A673 (cell line): ENCODE measurements around the gene SYNRG. TPM values are rescaled to one million over a fixed set of nuclear protein-coding genes. Genes with fewer than 3 reads are reported as not detected.

Source experiments
- BruUV-seq: library from RNA; stranded (reverse); fragments of 400-500 nt; replicated peaks from 2 replicates; lab custom pipeline; 2021; lab: Mats Ljungman, UMichigan
- CTCF ChIA-PET: fragments of 300-600 bp; sonication (Branson Sonifier 250); formaldehyde crosslinking; loops from one replicate; lab custom pipeline; 2022; ENCODE audit warnings: antibody characterized with exemption; lab: Charles Lee
- POLR2A ChIA-PET: fragments of 300-600 bp; sonication (Branson Sonifier 250); formaldehyde crosslinking; loops from one replicate; lab custom pipeline; 2022; ENCODE audit warnings: antibody characterized with exemption; ENCODE audit not compliant: low non-redundant PET; lab: Charles Lee
- DNase-seq: peaks from one replicate; pipeline ENCODE4 v3.0.0-alpha.2; 2015; ENCODE audit warnings: low spot score
- H3K27ac ChIP-seq: fragments of 200-600 bp; sonication (generic); 2 replicates; pipeline ENCODE4 v1.5.1; 2016; ENCODE audit warnings: mixed run types, low read depth, mild to moderate bottlenecking, mixed read lengths, antibody characterized with exemption, low read length; ENCODE audit not compliant: poor library complexity, severe bottlenecking
- H3K27me3 ChIP-seq: fragments of 200-600 bp; sonication (generic); replicated peaks from 2 replicates; pipeline ENCODE4 v1.6.1; 2017; ENCODE audit warnings: mixed run types, low read depth, mild to moderate bottlenecking, mixed read lengths, antibody characterized with exemption, low read length; ENCODE audit not compliant: insufficient read depth, poor library complexity
- H3K36me3 ChIP-seq: fragments of 200-600 bp; sonication (generic); 2 replicates; pipeline ENCODE4 v1.6.1; 2016; ENCODE audit warnings: mixed run types, mild to moderate bottlenecking, mixed read lengths, antibody characterized with exemption, low read length; ENCODE audit not compliant: insufficient read depth, poor library complexity, severe bottlenecking
- H3K4me1 ChIP-seq: fragments of 200-600 bp; sonication (generic); 2 replicates; pipeline ENCODE4 v1.6.1; 2017; ENCODE audit warnings: mixed run types, mild to moderate bottlenecking, mixed read lengths, antibody characterized with exemption, low read length; ENCODE audit not compliant: insufficient read depth, poor library complexity, severe bottlenecking
- H3K4me3 ChIP-seq: fragments of 200-600 bp; sonication (generic); 2 replicates; pipeline ENCODE4 v1.5.1; 2016; ENCODE audit warnings: low read depth, mixed run types, mild to moderate bottlenecking, mixed read lengths, low read length; ENCODE audit not compliant: poor library complexity, severe bottlenecking
- H3K9me3 ChIP-seq: fragments of 200-600 bp; sonication (generic); 2 replicates; pipeline ENCODE4 v1.6.1; 2016; ENCODE audit warnings: mixed run types, low read depth, mild to moderate bottlenecking, mixed read lengths, antibody characterized with exemption, low read length; ENCODE audit not compliant: poor library complexity, severe bottlenecking
- CTCF ChIP-seq: fragments of 300-800, 200-600 bp; sonication (generic); conservative IDR thresholded peaks from 2 replicates; pipeline ENCODE4 v1.5.1; 2017; ENCODE audit warnings: low read depth, mild to moderate bottlenecking, antibody characterized with exemption, low read length, moderate library complexity, mixed read lengths
- EZH2 ChIP-seq: fragments of 200-600 bp; sonication (generic); IDR thresholded peaks from 2 replicates; pipeline ENCODE4 v1.6.1; 2017; ENCODE audit warnings: borderline replicate concordance, low read depth, mild to moderate bottlenecking, mixed read lengths, antibody characterized with exemption, low read length; ENCODE audit not compliant: poor library complexity, severe bottlenecking
- intact Hi-C: fragments of 100-400 bp; cut with micrococcal nuclease; formaldehyde crosslinking; loops from one replicate; pipeline ENCODE4 v1.10.0; 2022; ENCODE audit not compliant: unreplicated experiment
- total RNA-seq: library from RNA; stranded (reverse); gene quantifications from 2 replicates; pipeline ENCODE4 v1.2.3, GENCODE V29; 2021

The SYNRG gene
- total RNA-seq, 1 experiment from 2014 or later = 22.5 TPM

DNA sequence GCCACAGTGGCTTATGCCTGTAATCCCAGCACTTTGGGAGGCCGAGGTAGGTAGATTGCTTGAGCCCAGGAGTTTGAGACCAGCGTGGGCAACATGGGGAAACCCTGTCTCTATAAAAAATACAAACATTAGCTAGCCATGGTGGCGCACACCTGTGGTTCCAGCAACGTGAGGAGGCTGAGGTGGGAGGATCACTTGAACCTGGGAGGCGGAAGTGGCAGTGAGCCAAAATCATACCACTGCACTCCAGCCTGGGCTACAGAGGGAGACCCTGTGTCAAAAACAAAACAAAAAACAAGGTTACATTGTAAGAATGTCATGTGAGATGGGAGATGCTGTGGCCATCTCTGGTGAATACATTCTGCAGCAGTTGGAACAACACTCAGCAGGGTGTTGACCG is 106.1 kb downstream of the SYNRG start:
- BruUV-seq = no TSS peak
- CTCF ChIA-PET = no interaction called here

GRCh38 chr17:37502009-37502936 is 106.9 kb downstream of the SYNRG start:
- BruUV-seq = no TSS peak
- no peak for DNase-seq
- no peak for TF ChIP-seq EZH2
- no peak for TF ChIP-seq CTCF
- ChIA-PET CTCF (no interaction called here), POLR2A (no interaction called here)
- Histone ChIP-seq H3K4me1 (no peaks in the 10 kb centered on the region), H3K36me3 (no peaks in the 10 kb centered on the region), H3K9me3 (no peaks in the 10 kb centered on the region), H3K27me3 (no peaks in the 10 kb centered on the region), H3K4me3 (no peak overlapping the region), H3K27ac (no peak overlapping the region)
- intact Hi-C loops = no loop called here

More for the DNA sequence above, 106.1 kb downstream of the SYNRG start:
- POLR2A ChIA-PET = no interaction called here
- Histone ChIP-seq H3K9me3 (no peaks in the 10 kb centered on the region), H3K27me3 (no peaks in the 10 kb centered on the region), H3K4me1 (no peaks in the 10 kb centered on the region), H3K27ac (no peak overlapping the region), H3K36me3 (no peaks in the 10 kb centered on the region), H3K4me3 (no peak overlapping the region)
- intact Hi-C loops = no loop called here
- DNase-seq = no peak
- TF ChIP-seq CTCF (no peak), EZH2 (no peak)

DNA sequence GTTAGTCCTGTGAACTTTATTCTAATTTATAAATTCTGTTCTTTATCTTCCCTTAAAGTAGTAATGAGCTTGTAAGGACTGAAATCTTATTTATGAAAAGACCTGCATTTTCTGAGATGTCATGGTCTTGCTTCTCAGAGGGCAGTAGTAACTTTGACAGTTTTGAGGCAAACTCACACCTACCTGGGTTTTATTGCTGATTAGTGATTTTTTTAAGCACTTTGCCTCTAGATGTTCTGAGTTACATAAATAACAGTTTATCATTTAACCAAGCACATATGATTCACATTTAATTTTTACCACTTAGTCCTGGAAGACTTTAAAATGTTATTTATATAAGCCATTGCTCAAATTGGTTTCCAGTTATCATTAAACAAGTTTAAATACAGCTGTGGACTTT is 108.8 kb downstream of the SYNRG start:
- Histone ChIP-seq H3K27me3 (no peaks in the 10 kb centered on the region), H3K9me3 (no peaks in the 10 kb centered on the region), H3K27ac (no peak overlapping the region), H3K36me3 (no peaks in the 10 kb centered on the region), H3K4me3 (no peak overlapping the region), H3K4me1 (no peaks in the 10 kb centered on the region)
- no peak for TF ChIP-seq EZH2
- TF ChIP-seq CTCF = no peak
- intact Hi-C loops = no loop called here
- ChIA-PET POLR2A (interaction anchor here (0.7 kb wide), 1 partner anchor 67 kb away, joined by 4 read pairs; no protein-coding TSS in a partner anchor), CTCF (no interaction called here)
- DNase-seq = no peak
- no TSS peak for BruUV-seq
